Measurements from ENCODE around the gene SLC7A6.
"Not testable (repeated sequence)": the region's sequence is repeated elsewhere in the genome, so short reads cannot be mapped to it uniquely, and the experiment has no call there.

SLC7A6 gene

DNA sequence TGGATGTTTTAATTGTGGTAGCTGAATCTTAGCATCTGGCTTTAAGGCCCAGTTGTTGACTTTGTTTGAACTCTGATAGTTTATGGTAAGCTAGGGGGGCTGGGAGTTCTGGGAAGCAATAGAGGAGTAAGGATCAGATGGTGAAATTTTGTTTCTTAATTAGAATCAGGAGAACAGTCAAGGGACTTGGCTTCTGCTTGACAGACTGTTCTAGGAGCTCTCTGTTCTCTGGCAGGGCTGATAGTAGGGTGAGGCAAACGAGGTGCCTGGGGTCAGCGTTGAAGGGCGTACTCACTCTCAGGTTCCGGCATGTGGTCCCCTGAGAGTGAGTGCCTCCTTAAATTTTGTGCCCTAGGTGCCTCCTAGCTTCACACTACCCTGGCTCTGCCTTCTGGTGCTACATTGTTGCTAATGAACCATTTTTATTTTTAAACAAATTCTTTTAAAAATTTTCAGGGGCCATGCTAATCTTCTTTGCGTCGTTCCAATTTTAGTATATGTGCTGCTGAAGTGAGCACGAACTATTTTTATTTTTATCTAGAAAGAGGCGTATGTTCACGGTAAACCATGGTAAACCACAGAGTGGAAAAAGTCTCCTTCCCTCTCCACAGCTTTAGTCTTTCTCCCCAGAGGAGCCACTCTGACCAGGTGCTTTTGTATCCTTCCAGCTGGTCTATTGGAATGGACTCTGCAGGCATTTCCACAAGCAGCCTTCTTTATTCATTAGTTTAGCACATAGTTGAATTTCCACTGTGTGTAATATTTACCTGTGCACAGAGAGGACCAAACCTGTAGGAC is 19.7 kb downstream of the SLC7A6 start:
- no peak for DNase-seq (ENCODE audit: low read depth in 2 of 2)

DNA sequence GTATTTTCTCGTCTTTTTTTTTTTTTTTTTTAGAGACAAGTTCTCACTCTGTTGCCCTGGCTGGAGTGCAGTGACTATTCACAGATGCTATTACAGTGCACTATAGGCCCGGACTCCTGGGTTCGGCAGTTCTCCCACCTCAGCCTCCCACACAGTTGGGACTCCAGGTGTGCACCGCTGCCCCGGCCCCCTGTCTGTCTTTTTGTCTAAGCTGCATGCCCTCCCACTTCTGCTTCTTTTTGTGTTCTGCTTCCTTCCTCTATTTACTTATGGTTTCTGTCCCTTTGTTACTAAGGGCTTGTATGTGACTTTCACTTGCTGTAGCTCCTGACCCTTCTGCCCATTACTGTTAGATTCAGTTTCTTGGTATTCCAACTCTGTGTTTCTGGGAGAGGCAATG is 20.5 kb downstream of the SLC7A6 start:
- DNase-seq (ENCODE audit: low read depth in 2 of 2), result no peak

DNA sequence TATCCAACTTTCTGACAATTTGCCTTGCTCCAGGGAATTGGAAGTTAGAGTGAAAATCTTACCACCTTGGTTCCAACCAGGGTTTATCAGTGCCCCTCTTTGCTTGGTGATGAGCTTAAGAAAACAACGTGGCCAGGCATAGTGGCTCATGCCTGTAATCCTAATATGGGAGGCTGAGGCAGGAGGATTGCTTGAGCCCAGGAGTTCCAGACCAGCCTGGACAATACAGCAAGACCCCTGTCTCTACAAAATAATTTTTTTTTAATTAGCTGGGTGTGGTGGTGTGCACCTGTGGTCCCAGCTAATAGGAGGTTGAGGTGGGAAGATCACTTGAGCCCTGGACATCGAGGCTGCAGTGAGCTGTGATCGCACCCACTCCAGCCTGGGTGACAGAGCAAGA is 21.4 kb downstream of the SLC7A6 start:
- no peak for DNase-seq (ENCODE audit: low read depth in 2 of 2)

DNA sequence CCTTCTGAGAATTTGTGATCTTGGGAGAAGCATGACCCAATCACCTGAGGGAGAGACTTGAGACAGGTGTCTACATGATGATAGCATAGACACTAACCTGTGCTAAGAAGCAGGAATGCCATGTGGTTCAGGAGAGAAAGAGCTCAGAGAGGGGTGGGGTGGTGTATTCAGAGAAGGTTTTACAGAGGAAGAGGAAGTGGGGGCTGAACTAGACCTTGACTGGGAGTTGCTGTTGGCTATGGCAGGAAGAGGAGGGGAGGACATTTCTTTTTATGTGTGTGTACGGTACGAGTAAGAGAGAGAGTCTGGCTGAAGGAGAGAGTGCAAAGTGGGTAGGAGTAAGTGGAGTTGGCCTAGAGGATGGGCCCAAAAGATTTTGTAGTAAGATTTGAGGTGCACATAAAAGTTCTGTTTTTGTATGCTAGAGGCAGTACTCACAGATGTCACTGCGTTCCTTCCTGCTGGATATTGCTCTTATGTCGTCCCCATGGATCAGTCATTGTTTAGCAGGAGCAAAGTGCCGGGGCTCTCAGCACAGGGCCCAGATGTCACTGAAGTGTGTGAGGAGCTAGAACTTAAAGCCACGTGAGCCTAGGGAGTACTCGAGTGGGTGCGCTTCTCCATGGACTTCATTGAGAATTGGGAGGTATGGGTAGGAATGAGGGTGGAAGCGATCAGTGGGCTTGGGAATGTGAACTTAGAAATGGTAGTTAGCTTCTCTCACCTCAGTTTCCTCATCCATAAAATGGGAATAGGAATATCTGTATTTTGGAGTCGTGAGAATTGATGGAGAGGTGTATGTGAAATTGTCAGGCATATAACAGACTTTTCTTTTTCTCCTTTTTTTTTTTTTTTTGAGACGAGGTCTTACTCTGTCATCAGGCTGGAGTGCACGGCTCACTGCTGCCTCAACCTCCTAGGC is 22.1 kb downstream of the SLC7A6 start:
- DNase-seq (ENCODE audit: low read depth in 2 of 2), result no peak

DNA sequence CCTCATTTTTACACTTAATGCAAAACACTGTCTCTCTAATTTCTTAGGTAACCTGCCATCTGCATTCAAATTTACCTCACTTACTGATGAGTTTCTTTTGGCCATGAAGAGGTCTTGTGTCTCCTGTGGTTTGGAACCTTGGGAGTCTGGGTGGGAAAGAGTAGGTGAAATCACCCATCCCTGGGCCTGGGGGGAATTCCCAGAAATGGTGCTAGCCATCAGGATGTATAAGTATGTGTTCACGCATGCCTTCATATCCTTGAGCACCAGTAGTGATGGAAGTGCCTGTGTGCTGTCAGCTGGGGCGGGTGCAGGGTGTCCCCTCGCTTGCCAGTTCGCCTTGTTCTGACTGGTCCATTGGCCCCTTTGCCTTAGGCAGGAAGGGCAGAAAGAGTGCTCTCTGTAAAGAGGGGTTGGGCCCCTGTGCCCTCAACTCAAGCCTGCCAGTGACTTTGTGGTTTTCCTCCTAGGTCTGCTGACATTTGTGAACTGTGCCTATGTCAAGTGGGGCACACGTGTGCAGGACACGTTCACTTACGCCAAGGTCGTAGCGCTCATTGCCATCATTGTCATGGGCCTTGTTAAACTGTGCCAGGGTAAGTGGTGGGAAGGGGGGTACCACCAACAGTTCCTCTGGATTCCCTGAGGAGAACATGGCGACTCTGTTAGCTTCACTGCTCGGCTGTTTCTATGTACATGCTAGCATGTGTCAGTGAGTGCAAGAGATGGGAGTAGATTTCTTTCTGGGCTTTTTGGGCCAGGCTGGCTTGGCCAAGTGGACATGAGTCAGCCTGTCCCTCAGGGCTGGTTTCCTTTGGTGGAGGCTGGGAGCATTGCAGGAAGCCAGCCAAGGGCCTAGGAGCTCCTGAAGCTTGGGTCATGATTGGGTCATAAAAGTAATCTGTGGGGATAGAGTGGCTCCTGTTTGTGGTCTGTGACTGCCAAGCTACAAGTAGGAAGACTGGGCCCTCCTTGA is 23.2 kb downstream of the SLC7A6 start:
- no peak for DNase-seq (ENCODE audit: low read depth in 2 of 2)

DNA sequence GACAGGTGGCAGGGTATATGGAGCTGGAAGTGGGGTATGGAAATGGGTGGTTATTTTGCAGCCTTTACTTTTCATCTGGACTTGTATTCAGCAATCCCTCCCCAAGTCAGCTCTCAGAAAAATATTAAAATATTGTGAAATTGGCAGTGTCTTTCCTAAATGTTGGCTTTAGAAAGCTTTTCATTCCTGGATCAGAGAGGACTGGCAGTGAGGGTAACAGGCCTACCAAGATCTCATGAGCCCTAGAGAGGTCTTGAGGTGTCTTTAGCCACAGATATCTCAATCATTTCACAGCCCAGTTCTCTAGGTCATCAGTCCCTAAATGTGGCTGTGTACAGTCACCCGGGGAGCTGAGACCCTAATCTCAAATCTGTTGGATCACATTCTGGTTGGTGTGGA is 23.9 kb downstream of the SLC7A6 start:
- DNase-seq (ENCODE audit: low read depth in 2 of 2), result no peak

DNA sequence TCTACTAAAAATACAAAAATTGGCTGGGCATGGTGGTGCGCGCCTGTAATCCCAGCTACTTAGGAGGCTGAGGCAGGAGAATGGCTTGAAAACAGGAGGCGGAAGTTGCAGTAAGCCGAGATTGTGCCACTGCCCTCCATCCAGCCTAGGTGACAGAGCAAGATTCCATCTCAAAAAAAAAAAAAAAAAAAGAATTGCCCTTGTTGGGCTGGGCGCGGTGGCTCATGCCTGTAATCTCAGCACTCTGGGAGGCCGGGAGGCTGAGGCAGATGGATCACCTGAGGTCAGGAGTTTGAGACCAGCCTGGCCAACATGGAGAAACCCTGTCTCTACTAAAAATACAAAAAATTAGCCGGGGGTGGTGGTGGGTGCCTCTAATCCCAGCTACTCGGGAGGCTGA is 24.5 kb downstream of the SLC7A6 start:
- DNase-seq (ENCODE audit: low read depth in 2 of 2), result not testable (repeated sequence)

DNA sequence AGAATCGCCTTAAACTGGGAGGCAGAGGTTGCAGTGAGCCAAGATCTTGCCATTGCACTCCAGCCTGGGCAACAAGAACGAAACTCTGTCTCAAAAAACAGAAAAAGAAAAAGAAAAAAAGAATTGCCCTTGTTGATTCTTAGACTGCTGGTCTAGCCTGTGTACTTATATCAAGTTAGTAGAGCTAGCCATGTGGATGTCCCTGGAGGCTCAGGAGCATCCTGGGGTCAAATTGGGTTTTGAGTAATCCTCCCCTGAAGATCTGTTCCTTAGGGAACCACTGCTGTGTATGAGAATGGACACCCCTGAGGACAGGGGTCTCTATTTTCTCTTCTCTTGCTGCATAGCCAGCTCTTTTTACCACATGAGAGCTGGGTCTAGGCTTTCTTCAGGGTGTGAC is 24.9 kb downstream of the SLC7A6 start:
- no peak for DNase-seq (ENCODE audit: low read depth in 2 of 2)

DNA sequence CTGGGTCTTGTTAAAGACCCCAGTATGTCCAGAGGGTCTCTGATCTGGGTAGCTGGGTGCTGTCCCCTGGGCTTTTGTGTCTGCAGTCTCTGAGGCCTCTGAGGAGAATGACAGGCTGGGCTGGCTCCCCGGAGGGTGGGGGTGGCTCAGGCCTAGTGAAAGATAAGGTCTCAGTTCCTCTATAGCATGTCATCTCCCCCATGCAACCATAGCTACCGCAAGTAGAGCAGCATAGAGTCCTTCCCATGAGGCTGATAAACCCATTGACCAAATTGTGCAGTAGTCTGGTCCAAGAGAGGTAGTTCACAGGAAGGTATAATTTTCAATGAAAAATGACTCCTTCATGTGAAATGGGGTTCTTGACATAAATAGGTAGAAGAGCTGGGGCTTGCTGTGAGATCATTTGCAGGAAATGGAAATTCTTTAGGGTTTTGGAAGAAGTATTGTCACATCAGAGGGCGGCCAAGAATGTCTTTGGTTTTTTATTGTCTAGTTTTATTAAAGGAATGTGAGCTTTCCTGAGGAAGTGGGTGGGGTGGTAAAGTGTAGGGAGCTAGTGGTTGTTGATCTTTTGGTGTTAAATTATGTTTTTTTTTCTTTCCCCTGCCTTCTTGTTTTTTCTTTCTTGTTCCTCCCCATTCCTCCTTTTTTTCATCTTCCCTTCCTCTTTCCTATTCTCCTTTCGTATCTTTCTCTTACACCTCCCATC is 25.4 kb downstream of the SLC7A6 start:
- peak; percentile 56 to 58 for DNase-seq (ENCODE audit: low read depth in 2 of 2)

DNA sequence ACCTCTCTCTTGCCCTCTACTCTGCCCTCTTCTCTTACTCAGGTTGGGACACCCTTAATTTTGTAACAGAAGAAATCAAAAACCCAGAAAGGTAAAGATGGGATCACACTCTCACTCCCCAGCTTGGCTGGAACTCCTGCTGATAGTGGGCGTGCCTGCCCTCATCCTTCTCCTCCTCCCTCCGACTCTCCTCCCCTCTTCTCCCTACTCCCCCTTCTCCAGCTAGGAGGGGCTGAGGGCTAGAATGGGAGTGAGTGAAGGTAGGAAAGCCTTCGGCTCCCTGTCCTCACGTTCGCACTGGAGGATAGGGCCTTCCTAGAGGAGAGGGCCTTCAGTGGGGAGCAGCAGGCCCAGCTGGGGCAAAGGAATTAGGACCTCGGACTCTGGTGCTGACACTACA is 26.1 kb downstream of the SLC7A6 start:
- no peak for DNase-seq (ENCODE audit: low read depth in 2 of 2)

DNA sequence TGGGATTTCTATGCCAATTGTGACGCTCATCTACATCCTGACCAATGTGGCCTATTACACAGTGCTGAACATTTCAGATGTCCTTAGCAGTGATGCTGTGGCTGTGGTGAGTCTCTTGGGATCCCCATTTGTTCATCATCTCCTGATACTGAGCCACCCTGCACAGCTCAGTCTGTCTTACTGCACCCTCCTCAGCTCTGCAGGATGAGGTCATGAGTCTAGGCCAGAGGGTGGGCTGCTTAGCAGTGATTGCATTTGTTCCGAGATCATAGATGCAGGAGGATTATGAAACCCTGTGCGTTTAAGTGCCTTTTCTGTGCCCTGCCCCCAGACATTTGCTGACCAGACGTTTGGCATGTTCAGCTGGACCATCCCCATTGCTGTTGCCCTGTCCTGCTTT is 26.9 kb downstream of the SLC7A6 start:
- no peak for DNase-seq (ENCODE audit: low read depth in 2 of 2)

DNA sequence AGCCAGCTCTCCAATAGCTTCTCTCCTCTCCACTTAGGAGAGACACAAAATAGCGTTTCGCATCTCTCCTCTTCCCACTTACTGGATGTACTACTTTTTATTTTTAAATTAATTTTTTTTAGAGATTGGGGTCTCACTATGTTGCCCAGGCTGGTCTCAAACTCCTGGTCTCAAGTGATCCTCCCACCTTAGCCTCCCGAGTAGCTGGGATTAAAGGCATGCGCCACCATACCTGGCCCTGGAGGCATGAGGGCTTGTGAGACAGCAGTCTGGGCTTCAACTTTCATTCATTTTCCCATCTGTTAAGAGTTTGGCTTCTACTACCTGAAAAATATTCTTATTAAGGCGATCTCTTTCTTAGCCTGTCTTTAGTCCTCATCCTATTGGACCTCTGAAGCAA is 28.1 kb downstream of the SLC7A6 start:
- DNase-seq (ENCODE audit: low read depth in 2 of 2), result no peak

DNA sequence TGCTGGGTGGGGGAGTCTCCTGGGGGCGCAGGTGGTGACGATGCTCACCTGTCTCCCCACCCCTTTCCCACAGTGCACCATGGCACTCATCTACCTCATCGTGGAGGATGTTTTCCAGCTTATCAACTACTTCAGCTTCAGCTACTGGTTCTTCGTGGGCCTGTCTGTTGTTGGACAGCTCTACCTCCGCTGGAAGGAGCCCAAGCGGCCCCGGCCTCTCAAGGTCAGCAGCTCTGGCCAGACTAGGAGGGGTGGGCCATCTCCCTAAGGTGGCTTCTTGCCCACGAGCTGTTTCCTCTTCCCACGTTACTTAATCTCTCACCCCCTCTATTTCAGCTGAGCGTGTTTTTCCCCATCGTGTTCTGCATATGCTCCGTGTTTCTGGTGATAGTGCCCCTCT is 32.0 kb downstream of the SLC7A6 start:
- no peak for DNase-seq (ENCODE audit: low read depth in 2 of 2)

DNA sequence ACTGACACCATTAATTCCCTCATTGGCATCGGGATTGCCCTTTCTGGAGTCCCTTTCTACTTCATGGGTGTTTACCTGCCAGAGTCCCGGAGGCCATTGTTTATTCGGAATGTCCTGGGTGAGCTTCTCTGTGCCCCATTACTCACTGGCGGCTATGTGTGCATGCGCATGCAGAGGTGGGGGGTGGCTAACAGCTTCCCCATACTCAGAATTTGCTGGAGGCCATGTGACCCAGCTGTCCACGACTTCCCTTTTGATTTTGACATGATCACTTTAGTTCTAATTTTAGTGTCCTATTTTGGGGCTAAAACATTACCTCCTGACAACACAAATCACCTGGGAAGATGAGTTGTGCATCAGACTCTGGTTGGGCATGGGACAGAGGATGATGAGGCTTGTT is 32.4 kb downstream of the SLC7A6 start:
- DNase-seq (ENCODE audit: low read depth in 2 of 2), result no peak

DNA sequence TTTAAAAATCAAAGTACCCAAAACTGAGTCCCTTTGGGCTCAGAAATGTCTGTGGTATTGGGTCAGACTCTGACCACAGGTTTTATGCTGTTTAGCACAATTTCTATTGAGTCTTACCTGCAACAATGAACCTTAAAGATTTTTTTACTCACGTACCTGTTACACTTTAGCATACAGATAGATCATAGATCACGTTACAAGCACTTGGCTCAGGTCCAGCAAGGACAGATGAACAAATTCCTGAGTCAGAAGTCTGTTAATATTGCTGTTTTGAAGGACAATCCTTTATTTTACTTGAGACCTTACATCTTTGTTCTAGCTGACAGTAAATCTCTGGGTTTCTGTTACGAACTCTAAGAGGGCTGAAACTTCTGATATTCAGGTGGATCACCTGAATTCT is 33.6 kb downstream of the SLC7A6 start:
- no peak for DNase-seq (ENCODE audit: low read depth in 2 of 2)

DNA sequence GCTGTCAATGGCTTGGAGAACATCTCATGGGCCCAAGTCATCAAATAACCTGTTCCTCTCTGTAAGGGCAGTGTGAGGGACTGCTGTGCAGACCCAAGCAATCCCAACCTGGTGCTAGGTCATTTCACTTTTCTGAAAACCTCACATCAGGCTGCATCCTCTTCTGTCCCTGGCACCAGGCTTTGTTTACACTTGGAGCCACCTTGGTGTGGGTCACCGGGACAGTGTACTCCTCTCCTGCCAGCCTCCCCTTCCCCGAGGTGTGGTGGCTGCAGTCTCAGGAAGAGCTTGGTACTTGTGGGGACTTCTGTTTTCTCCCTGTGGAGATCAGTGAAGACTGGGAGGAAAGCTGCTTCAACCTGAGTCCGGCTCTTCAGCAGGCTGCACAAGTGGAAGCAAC is 34.0 kb downstream of the SLC7A6 start:
- no peak for DNase-seq (ENCODE audit: low read depth in 2 of 2)

DNA sequence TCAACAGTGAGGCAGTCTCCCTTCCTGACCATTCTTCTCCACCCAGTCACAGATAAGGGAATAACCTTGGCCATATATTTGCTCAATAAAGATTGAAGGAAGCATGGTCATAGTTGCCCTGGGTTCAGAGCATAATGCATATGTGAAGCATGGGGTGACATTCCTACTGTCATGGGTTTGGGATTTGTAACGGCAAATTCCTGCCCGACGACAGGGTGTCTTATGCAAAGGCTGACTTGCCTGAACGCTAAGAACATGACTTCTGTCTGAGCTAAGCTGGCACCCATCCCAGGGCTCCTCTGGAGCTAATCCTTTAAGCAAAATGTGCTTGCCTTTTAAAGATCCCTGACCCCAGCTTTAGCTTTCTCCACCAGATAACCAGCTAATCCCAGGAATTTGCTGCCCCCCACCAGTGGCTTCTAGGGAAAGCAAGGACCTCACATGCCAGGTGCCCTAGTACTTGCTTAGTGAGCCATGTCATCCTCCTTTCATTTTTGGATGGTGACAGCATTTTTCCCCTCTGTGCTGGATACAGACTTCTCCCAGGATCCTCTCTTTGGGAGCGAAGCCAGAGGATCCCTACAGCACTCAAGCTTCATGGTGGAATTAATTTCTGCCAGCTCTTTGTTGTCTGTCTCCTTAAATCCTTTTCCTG is 34.7 kb downstream of the SLC7A6 start:
- DNase-seq (ENCODE audit: low read depth in 2 of 2), result no peak

DNA sequence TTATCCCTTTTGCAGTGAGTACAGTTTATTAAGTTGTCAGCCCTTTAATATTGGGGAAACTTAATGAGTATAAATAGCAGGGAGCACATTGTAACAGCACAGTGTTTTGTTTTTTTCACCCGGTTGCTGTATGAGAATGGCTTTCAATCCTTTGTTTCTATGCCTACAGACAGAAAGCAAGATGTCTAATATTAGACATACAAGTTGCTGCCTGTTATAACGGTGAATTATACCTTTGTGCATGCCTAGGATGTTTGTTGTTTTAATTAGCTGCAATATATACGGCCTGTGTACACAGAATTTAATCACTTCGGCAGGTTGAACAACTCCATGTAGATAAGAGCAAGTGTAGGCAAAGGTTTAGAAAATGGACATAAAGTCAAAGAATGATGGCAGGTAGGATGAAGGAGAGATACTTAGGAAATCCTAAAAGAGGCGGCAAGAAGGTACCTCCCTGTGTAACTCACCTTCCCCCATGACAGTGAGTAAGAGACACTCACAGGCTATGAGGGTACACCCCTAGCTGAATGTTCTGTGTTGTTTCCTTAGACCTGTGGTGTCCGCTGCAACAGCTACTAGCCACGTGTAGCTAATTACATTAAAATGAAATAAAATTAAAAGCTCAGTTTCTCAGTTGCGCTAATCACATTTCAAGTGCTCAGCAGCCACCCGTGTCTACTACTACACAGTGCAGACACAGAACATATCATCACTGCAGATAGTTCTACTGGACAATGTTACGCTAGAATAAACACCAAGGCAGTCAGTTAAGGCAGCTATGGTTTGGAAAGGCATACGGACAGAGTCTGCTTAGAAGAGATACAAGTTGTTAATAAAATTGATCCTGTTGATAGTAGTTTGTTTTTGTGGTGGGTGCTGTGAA is 35.5 kb downstream of the SLC7A6 start:
- no peak for DNase-seq (ENCODE audit: low read depth in 2 of 2)

DNA sequence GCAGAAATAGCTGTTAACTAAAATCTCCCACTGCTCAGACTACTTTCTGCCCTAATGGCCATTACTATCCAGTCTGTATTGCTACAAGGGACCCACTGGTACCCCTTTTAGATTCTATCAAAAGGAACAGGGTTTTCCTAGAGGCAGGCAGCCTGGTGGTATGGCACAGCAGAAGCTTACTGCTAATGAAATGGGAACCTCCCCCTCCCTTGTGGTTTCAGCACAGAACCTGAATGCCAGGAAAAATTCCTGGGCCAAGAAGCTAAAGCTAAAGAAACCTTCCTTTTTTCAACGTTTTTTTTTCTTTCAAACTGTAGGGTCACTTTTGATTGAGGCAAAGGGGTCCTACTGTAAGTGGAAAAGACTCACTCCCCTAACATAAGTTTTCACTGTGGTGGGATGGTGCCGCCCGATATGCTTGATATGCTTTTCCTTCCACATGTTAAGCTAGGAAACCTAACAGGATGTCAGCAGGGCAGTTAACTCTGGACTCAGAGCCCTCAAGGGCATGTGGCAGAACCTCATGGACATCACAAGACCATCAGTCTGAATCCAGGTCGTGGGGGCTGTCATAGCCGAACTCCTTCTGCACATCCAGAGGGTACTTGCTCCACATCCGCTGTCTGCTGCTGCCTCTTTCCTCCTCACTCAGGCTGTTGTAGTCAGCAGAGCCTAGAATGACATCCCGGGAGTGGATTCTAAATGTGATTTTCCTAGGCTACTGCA is 36.6 kb downstream of the SLC7A6 start:
- no peak for DNase-seq (ENCODE audit: low read depth in 2 of 2)

Data from stimulated activated CD4-positive, alpha-beta T cell treated with anti-CD3 and anti-CD28 coated beads, Interleukin-15, amount 100 ng/mL, for 48 hours (primary cell).